ENCODE measurements around the gene HSD11B1L.
A peak's percentile ranks its signal among the peaks of the same experiment; 100 is the strongest.

The HSD11B1L gene

GRCh38 chr19:5680437-5681368 is at the start of gene HSD11B1L, which contains the start of gene MICOS13:
Gene HSD11B1L (plus strand): TSS chr19:5681027. CDS start chr19:5684833, 3,806 bp downstream.
Gene MICOS13 (minus strand): TSS chr19:5680516. CDS start chr19:5680486, 30 bp downstream.
- peak; percentile 95 to 96 for DNase-seq (ENCODE audit: low read depth in 2 of 2, low spot score in 1 of 2)

- DNase-seq (ENCODE audit: low read depth in 2 of 2, low spot score in 1 of 2), result no peak
Measured at GRCh38 chr19:5631567-5632240, 49.1 kb upstream of the HSD11B1L start.

- DNase-seq (ENCODE audit: low read depth in 2 of 2, low spot score in 1 of 2), result no peak
Measured at GRCh38 chr19:5632241-5632612, 48.6 kb upstream of the HSD11B1L start.

- no peak for DNase-seq (ENCODE audit: low read depth in 2 of 2, low spot score in 1 of 2)
Measured at GRCh38 chr19:5632657-5633056, 48.2 kb upstream of the HSD11B1L start.

- no peak for DNase-seq (ENCODE audit: low read depth in 2 of 2, low spot score in 1 of 2)
Measured at GRCh38 chr19:5635427-5635826, 45.4 kb upstream of the HSD11B1L start.

GRCh38 chr19:5637971-5638370 is 42.9 kb upstream of the HSD11B1L start:
- DNase-seq (ENCODE audit: low read depth in 2 of 2, low spot score in 1 of 2), result no peak

GRCh38 chr19:5641171-5641570 is 39.7 kb upstream of the HSD11B1L start:
- DNase-seq (ENCODE audit: low read depth in 2 of 2, low spot score in 1 of 2), result no peak

- no peak for DNase-seq (ENCODE audit: low read depth in 2 of 2, low spot score in 1 of 2)
Measured at GRCh38 chr19:5642204-5642603, 38.6 kb upstream of the HSD11B1L start.

- DNase-seq (ENCODE audit: low read depth in 2 of 2, low spot score in 1 of 2), result no peak
Measured at GRCh38 chr19:5643060-5643459, 37.8 kb upstream of the HSD11B1L start.

- no peak for DNase-seq (ENCODE audit: low read depth in 2 of 2, low spot score in 1 of 2)
Measured at GRCh38 chr19:5644037-5644436, 36.8 kb upstream of the HSD11B1L start.

- DNase-seq (ENCODE audit: low read depth in 2 of 2, low spot score in 1 of 2), result no peak
Measured at GRCh38 chr19:5645409-5645808, 35.4 kb upstream of the HSD11B1L start.

- DNase-seq (ENCODE audit: low read depth in 2 of 2, low spot score in 1 of 2), result no peak
Measured at GRCh38 chr19:5646703-5647102, 34.1 kb upstream of the HSD11B1L start.

GRCh38 chr19:5648464-5648863 is 32.4 kb upstream of the HSD11B1L start:
- DNase-seq (ENCODE audit: low read depth in 2 of 2, low spot score in 1 of 2), result no peak

GRCh38 chr19:5651361-5651760 is 29.5 kb upstream of the HSD11B1L start:
- no peak for DNase-seq (ENCODE audit: low read depth in 2 of 2, low spot score in 1 of 2)

GRCh38 chr19:5652261-5652660 is 28.6 kb upstream of the HSD11B1L start:
- DNase-seq (ENCODE audit: low read depth in 2 of 2, low spot score in 1 of 2), result no peak

- DNase-seq (ENCODE audit: low read depth in 2 of 2, low spot score in 1 of 2), result no peak
Measured at GRCh38 chr19:5654931-5655330, 25.9 kb upstream of the HSD11B1L start.

- DNase-seq (ENCODE audit: low read depth in 2 of 2, low spot score in 1 of 2), result no peak
Measured at GRCh38 chr19:5655412-5655811, 25.4 kb upstream of the HSD11B1L start.

- DNase-seq (ENCODE audit: low read depth in 2 of 2, low spot score in 1 of 2), result no peak
Measured at GRCh38 chr19:5661483-5661882, 19.3 kb upstream of the HSD11B1L start.

GRCh38 chr19:5663904-5664303 is 16.9 kb upstream of the HSD11B1L start:
- DNase-seq (ENCODE audit: low read depth in 2 of 2, low spot score in 1 of 2), result no peak

GRCh38 chr19:5664515-5664914 is 16.3 kb upstream of the HSD11B1L start:
- DNase-seq (ENCODE audit: low read depth in 2 of 2, low spot score in 1 of 2), result no peak

GRCh38 chr19:5665781-5666513 is 14.9 kb upstream of the HSD11B1L start:
- no peak for DNase-seq (ENCODE audit: low read depth in 2 of 2, low spot score in 1 of 2)
